C4-2B (cell line): ENCODE results near the gene ADAMTS14.

Experiments
- CTCF ChIP-seq: fragments of 450-650 bp; conservative IDR thresholded peaks from 2 replicates; pipeline ENCODE4 v1.5.1; 2017; ENCODE audit warnings: mild to moderate bottlenecking
- ZFX ChIP-seq: fragments of 450-650 bp; IDR thresholded peaks from 2 replicates; pipeline ENCODE4 v1.6.1; 2017

- no peak for TF ChIP-seq CTCF
- TF ChIP-seq ZFX = no peak
These were observed 101.9 kb downstream of the ADAMTS14 start for GRCh38 chr10:70773965-70774809.
